NCI-H146 (cell line): ENCODE results near the gene CEP135.
A peak's percentile ranks its signal among the peaks of the same experiment; 100 is the strongest.
"Not testable (repeated sequence)": the region's sequence is repeated elsewhere in the genome, so short reads cannot be mapped to it uniquely, and the experiment has no call there.

Experiments
- DNase-seq: peaks from one replicate; lab custom pipeline; 2025; lab: John Stamatoyannopoulos, UW

The CEP135 gene

GRCh38 chr4:55947254-55947882, 1.4 kb upstream of the CEP135 start:
- DNase-seq = no peak

- DNase-seq = peak; percentile 15
These were observed 626 bp upstream of the CEP135 start for GRCh38 chr4:55947912-55948725.

- DNase-seq = no peak
These were observed 697 bp downstream of the CEP135 start for GRCh38 chr4:55949482-55949802.

GRCh38 chr4:55951191-55951922, 2.6 kb downstream of the CEP135 start:
- DNase-seq = no peak

- DNase-seq = no peak
These were observed 7.0 kb downstream of the CEP135 start for GRCh38 chr4:55955710-55956109.

GRCh38 chr4:55959655-55960054, 10.9 kb downstream of the CEP135 start:
- no peak for DNase-seq

GRCh38 chr4:55964046-55964445, 15.3 kb downstream of the CEP135 start:
- DNase-seq = no peak

GRCh38 chr4:55965585-55965984, 16.8 kb downstream of the CEP135 start:
- DNase-seq = no peak

- DNase-seq = not testable (repeated sequence)
These were observed 17.6 kb downstream of the CEP135 start for GRCh38 chr4:55966324-55966723.

- DNase-seq = no peak
These were observed 18.6 kb downstream of the CEP135 start for GRCh38 chr4:55967376-55967775.

GRCh38 chr4:55973650-55974049, 24.9 kb downstream of the CEP135 start:
- no peak for DNase-seq

- no peak for DNase-seq
These were observed 29.1 kb downstream of the CEP135 start for GRCh38 chr4:55977811-55978210.

GRCh38 chr4:55979562-55979961, 30.8 kb downstream of the CEP135 start:
- no peak for DNase-seq

- DNase-seq = no peak
These were observed 32.0 kb downstream of the CEP135 start for GRCh38 chr4:55980725-55981124.

- DNase-seq = no peak
These were observed 34.2 kb downstream of the CEP135 start for GRCh38 chr4:55982976-55983375.

- DNase-seq = no peak
These were observed 41.0 kb downstream of the CEP135 start for GRCh38 chr4:55989766-55990165.

GRCh38 chr4:55993994-55994663, 45.4 kb downstream of the CEP135 start:
- DNase-seq = no peak

- no peak for DNase-seq
These were observed 47.9 kb downstream of the CEP135 start for GRCh38 chr4:55996646-55997045.

- DNase-seq = no peak
These were observed 54.9 kb downstream of the CEP135 start for GRCh38 chr4:56003606-56004005.

- DNase-seq = no peak
These were observed 55.5 kb downstream of the CEP135 start for GRCh38 chr4:56004235-56004634.

- DNase-seq = no peak
These were observed 58.4 kb downstream of the CEP135 start for GRCh38 chr4:56007154-56007553.

GRCh38 chr4:56008206-56008605, 59.5 kb downstream of the CEP135 start:
- no peak for DNase-seq

- DNase-seq = no peak
These were observed 77.9 kb downstream of the CEP135 start for GRCh38 chr4:56026596-56026995.
